GM18498 (cell line): Measurements from ENCODE around the gene RUNDC3A.
"Not testable (repeated sequence)": the region's sequence is repeated elsewhere in the genome, so short reads cannot be mapped to it uniquely, and the experiment has no call there.

Experiments used
- ATAC-seq: cut with Tn5 transposase; IDR thresholded peaks from one replicate; pipeline ENCODE4 v1.9.1; 2021; ENCODE audit warnings: mild to moderate bottlenecking, moderate library complexity; ENCODE audit not compliant: unreplicated experiment

The RUNDC3A gene

DNA sequence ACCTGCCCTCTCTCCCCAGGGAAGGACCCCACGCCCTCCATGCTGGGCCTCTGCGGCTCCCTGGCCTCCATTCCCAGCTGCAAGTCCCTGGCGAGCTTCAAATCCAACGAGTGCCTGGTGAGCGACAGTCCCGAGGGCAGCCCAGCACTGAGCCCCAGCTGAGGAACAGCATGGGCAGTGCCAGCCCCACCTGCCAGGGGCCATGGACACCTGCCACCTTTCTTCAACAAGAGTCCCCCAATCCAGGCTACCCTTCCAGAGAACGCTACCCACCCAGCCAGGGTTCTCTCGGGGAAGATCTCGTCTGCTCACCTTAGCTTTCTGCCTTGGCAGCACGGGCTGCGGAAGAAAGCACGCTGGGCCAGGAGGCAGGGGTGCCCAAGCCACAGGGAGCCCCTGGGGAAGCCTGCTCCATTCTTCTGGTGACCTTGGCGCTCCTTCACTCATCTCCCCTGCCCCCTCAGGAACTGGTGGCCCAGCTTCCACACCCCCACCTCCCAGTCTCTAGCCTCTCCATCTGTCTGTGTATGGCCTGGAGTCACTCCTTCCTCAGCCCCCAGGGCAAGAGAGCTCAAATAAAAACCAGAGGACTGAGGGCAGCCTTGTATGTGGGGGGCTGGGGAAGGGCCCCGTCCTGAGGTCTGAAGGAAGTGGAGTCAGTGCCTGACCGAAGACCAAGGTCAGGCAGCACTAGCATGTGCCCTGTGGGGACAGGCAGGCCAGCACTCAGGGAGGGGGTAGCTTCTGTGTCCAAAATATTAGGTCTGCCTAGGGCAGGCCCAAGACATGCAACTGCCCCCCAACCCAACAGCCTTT is 9.9 kb downstream of the RUNDC3A start:
- ATAC-seq, result no peak

DNA sequence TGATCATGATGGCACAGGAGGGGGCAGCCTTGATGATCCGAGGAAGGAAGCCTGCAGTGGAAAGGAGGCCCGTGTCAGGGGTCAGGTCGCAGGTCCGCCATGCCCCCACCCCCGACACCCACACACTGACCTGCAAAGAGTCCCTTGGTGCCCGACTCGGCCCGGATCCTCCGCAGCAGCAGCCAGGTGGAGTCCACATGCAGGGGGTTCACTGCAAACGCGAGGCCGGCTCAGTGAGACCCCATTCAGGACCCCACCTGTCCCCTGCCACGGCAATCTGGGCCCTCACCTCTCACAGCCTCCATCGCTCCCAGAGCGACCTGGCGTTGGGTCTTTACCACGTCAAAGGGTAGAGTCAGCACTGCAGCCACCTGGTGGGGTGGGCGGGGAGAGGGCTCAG is 11.7 kb downstream of the RUNDC3A start:
- no peak for ATAC-seq

DNA sequence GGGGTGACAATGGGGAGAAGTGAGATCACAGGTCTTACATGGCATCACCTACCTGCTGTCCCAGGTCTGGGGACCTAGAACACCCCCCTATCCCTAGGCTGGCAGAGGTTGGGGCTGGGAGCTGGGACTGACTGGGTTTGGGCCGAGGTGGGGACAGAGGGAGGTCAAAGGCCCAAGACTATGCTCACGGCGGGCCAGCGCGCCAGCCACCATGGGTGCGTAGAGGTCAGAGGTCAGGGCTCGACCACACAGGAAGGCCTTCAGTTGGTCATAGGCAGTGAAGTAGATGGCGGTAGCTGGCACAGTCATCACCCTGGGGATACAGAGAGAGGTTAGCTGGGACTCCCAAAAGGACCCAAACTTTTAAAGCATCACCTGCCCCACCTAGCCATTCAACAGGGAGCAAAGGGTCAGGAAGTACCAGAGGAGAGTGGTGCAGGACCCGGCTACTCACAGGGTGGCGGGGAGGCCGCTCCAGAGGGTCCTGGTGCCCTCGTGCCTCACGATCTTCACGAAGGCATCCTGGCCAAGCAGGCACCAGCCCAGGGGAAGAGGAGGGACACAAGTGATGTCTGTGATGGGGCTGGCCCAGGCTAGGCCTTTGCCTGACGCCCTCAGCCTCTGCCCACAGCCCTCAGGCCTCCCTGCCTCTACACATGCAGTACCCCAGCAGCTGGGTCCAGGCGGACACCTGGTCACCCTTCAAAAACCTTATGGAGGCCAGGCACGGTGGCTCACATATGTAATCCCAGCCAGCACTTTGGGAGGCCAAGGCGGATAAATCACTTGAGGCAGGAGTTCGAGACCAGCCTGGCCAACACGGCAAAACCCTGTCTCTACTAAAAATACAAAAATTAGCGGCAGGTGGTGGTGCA is 13.1 kb downstream of the RUNDC3A start:
- no peak for ATAC-seq

DNA sequence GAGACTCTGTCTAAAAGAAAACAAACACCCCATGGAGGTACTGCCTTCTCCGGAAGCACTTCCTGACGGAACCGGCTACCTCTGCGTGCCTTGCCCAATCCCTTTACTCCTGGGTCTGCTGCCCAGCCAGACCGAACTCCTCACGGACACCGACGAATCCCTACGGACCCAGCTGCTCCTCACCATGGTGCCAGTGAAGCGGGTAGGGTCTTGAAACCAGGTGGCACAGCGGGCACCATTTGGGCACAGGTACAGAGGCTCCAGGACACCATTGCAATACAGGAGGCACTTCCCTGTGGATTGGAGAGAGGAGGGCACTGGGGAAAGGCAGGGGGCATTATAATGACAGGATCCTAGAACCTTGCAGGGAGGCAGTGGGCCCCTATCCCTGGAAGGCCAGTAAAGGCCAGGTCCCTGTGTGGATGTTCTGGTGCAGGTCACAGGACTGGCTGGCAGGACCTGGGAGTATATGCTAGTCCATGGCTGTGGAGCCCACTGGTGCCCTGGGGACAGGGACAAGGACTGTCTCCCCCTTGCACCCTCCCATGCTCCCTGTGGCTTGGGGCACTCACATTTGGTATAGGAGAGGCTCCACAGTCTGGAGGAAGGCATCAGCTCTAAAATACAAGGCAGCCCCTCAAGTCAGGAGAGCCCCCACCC is 14.0 kb downstream of the RUNDC3A start:
- ATAC-seq, result no peak

DNA sequence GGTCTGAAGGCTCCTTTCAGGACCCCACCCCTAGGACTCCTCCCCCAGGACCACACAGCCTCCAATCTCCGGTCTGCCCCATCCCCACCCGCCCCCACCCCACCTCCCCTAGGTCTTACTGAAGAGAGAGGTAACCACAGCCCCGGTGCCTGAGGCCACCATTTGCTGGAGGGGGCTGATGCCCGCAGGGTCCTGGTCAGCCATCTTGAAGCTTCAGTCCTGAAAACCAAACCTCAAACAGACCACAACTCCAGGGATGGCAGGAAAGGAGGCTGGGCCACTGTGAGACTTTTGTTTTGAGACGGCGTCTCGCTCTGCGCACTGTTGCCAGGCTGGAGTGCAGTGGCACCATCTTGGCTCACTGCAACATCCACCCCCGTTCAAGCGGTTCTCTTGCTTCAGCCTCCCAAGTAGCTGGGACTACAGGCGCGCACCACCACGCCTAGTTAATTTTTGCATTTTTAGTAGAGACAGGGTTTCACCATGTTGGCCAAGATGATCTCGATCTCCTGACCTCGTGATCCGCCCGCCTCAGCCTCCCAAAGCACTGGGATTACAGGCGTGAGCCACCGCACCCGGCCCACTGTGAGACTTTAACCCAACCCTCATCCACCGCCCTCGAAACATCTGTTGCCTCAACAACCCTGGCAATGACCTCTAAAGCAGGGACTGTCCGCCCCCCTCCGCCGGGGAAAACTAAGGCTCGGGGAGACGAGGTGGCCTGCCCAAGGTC is 15.1 kb downstream of the RUNDC3A start:
- no peak for ATAC-seq

DNA sequence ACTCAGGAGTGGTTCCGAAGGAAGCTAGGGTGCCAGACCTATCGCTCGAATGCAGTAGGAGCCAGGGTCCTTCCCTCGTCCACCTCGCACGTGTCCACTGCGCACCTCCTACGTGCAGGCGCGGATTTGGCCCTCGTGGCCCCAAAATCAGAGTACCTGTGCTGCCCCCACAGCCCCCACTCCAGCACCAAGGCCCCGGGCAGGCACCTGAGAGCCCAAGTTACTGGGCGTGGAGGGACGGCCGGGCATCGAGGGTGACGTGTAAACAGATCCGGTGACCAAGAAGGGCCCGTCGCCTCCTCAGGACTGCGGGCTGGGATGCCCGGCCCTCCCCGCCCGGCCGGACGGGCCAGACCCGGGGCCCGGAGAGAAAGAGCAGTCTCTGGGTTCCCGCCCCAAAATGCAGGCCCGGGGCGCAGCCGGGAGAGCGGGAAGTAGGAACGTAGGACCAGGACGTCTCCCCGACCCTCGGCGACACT is 15.7 kb downstream of the RUNDC3A start:
- ATAC-seq, result peak; percentile 1

DNA sequence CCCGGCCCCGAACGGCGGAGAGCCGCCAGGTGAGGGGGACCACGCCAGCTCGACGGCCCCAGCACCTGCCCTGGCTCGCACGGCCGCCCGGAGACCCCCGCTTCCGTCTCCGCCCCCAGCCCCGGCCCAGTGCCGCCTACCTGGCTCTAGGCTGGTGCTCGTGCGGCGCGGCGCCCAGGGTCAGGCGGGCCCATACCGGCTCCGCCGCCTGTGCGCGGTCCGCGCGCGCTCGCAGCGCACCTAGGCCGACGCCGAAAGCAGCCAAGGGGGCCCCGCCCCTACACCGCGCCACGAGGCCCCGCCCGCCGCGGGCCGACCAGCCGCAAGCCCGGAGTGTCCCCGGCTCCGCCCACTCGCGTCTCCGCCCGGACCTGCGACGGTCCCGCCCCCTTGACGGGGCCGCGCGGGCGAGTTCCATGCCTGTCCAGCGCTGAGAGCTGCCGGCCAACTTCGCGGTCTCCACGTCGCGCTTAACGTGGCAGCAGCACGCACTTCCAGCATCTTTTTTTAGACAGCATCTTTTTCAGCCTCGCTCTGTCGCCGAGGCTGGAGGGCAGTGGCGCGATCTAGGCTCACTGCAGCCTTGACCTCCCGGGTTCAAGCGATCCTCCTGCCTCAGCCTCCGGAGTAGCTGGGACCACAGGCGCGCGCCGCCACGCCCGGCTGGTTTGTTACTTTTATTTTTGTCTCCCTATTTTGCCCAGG is 16.3 kb downstream of the RUNDC3A start, which contains the start of gene SLC25A39:
Gene SLC25A39 (minus strand): TSS at position 253 of the 705 bp plus-strand sequence. CDS start 1,261 bp downstream, outside the sequence.
- ATAC-seq, result peak; percentile 70

DNA sequence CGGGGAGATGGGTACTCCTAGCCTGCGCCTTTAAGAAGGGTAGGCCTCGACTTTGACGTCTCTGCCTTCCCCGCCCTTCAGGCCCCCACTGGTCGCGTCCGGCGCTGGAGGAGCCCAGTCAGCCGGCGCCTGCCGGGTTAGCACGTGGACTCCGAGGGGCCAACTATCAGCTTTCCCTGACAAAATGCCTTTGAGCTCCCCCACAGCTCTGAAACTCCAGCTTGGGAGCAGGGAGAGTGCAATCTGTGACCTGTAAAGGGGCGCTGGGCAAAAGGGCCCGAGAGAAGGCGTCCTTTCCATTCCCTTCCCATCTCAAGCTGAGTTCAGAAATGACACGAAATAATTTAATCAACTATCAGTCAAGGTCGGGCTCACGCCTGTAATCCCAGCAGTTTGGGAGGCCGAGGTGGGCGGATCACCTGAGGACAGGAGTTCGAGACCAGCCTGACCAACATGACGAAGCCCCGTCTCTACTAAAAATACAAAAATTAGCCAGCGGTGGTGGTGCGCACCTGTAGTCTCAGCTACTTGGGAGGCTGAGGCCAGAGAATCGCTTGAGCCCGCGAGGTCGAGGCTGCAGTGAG is 18.6 kb downstream of the RUNDC3A start:
- peak; percentile 53 for ATAC-seq

DNA sequence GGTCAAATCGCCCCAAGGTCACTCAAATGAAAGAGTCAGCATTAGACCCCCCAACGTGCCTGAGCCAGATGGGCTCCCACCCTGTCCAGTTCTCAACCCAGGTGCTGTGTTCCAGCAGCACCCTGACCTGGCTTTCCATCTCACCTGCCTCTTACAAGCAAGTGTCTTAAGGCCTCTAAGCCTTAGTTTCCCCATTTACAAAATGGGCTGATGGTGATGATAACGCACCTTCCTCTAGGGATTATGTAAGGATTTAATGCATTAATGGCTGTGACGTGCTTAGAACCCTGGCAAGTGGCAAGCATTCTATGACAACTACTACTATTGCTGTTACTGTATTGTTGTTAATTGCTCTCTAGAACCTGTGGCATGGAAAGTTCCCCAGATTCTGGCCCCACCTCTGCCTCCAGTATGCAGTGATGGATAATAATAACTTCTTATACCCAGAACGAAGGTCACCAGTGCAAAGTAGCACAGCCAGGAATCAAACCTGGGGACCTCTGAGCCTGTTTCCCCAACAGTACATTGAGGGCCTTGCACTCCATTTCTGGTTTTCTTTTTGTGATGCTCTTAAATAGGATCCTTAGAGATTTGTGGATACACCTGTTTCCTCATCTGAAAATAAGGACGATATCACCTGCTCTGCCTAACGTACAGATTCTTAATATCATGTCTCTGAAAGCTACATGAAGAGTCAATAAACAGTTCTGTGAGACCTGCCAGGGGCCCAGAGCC is 19.5 kb downstream of the RUNDC3A start:
- no peak for ATAC-seq

DNA sequence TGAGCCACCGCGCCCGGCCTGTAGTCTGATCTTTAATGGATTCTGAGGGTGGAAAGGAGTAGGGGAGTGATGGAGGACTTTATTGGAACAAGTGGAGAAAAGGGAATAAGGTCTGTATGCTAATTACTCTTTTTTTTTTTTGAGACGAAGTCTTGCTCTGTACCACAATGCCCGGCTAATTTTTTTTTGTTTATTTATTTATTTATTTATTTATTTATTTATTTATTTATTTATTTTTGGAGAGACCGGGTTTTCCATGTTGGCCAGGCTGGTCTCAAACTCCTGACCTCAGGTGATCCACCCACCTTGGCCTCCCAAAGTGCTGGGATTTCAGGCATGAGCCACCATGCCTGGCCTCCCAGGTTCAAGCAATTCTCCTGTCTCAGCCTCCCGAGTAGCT is 21.1 kb downstream of the RUNDC3A start:
- ATAC-seq, result not testable (repeated sequence)

DNA sequence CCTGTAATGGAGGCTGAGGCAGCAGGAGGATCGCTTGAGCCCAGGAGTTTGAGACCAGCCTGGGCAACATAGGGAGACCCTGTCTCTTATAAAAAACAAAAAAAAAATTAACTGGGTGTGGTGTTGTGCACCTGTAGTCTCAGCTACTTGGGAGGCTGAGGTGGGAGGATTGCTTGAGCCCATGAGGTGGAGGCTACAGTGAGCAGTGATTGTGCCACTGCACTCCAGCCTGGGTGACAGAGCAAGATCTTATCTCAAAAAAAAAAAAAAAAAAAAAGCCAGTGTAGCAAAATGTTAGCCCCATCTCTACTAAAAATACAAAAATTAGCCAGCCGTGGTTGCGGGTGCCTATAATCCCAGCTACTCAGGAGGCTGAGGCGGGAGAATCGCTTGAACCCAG is 21.9 kb downstream of the RUNDC3A start:
- not testable (repeated sequence) for ATAC-seq

DNA sequence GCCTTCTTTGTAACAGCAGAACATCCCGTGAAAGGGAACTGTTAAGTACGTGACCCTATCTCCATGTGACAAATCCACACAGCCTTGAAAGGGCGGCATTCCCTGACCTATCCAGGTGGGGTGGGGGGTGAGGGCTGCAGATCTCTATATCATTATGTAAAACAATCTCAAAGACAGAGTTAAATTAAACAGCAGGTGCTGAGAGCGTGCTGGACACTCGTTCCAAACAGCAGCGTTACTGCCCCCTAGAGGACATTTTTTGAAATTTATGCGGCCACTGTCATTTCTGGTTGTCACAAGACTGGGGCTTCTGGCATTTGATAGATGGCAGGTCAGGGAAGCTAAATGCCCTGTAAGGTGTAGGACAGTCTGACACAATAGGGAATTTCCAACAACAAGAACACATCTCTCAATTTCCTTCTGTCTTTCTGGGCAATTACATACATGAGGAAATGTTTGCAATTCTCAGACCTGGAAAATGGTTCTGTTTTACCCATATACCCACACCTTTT is 22.9 kb downstream of the RUNDC3A start:
- ATAC-seq, result no peak

DNA sequence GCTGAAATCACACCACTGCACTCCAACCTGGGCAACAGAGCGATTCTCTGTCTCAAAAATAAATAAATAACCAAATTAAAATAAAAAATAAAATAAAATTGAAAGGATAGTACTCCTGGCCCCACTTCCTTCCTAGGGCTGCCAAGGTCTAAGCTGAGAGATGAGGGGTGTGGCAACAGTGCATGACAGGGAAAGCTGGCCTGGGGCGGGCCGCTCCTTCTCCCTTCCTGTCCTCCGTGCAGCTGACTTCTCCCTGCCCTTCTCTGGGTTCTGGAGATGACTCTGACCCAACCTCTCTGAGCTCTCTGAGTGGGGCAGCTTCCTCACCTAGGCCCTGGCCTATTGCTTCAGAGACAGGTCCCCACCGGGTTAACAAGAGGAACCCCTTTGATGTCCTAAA is 25.0 kb downstream of the RUNDC3A start:
- ATAC-seq, result no peak

DNA sequence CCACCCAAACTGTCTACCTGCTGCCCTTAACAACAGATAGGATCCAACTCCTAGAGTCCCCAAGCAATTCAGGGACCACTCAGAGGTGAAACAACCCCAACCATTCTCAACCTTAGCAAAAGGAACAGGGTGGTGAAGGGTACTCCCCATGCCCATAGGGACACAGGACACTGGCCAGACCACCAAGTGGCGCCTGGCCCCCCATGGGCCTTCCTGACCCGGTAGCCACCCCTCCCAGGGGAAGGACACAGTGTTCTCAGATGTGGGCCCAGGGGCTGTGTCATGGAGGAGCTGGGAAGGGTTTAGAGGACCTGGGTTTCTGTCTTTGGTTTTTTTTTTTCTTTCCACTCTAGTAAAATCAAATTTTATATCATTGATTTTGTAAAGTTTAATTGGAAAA is 25.9 kb downstream of the RUNDC3A start:
- ATAC-seq, result no peak

DNA sequence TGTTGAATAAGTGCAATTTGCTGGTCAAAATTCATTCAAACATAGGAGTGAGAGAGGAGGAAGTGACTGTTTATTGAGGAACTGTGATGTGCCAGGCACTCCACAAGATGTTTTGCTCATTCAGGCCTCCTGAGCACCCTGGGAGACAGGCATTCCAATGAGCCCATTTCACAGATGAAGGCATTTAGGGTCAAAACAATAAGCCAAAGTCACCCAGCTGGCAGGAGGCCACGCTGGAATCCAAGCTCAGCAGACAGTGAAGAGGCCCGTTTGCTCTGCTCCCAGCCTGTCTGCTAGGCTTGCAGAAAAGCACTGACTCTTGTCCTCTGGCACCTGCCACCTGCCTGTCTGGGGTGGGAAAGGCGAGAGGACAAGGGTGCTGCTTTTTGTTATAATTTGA is 26.3 kb downstream of the RUNDC3A start:
- ATAC-seq, result no peak

DNA sequence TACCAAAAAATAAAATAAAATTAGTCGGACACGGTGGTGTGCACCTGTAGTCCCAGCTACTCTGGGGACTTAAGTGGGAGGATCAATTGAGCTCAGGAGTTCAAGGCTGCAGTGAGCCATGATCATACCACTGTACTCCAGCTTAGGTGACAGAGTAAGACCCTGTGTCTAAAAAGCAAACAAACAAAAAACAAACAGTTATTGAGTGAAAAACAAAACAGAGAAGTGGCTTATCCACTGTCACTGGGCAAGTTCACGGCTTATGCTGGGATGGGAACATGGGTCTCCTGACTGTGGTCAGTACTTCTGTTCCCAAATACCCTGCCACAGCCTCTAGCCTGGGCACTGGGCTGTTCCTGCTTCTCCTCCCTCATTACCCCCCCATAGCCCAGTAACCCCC is 27.2 kb downstream of the RUNDC3A start:
- ATAC-seq, result no peak

DNA sequence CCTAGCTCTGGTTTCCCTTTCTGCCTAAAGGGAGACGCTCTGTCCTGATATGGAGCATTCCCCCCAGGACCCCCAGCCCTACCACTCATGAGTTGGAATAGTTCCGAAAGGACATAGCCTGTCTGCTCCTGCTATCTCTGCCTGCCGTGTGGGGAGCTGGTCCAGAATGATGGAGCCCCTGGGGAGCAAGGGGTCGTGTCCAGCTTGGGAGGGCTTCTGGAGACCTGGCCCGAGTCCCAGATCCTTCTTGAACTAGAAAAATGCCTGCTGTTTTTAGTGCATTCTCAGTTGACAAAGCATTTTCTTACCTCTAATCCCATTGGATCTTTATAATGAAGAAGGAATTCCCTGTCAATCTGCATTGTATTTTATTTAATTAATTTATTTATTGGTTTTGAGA is 27.6 kb downstream of the RUNDC3A start:
- no peak for ATAC-seq

DNA sequence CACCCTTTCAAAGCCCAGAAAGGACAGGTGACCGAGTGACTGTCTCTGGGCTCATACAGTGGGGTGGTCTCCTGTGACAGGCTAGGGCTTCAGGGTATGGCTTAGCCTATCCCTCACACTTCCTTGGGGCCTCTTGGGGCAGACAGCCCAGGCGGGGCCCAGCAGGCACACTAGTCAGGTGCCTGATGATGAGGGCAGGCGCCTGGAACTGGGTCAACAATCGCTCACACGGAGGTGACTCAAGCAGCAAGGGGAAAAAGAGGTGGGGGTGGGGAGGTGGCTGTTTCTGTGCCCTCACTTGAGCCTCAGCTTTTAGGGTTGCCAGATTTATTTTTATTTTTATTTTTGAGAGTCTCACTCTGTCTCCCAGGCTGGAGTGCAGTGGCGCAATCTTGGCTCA is 30.3 kb downstream of the RUNDC3A start:
- ATAC-seq, result no peak

DNA sequence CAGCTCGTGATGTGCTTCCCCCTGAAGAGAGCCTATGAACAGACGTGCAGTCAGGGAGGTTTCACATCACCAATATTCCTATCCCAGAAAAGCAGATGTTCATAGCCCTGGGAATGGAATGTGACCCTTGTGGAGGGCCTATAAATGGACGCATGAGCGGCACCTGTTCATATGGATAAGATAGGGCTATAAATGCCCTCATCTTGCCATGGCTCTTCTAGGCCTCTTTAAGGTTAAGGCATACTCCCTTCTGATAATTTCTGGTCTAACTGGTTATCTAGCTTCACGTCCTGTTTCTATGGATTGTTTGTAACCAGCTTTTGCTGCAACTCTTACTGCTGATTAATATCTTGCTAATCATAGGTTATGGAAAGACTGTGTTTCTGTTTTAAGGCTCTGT is 32.2 kb downstream of the RUNDC3A start:
- not testable (repeated sequence) for ATAC-seq
